ENCODE data around the gene PLCD3.
"Not testable (repeated sequence)": the region's sequence is repeated elsewhere in the genome, so short reads cannot be mapped to it uniquely, and the experiment has no call there.

PLCD3 gene

GRCh38 chr17:45135978-45136791 is 3.9 kb upstream of the PLCD3 start:
- in situ Hi-C loops (cut with MboI; ENCODE audit: low sequenced_read_pairs), result no loop called here

GRCh38 chr17:45135192-45135977 is 3.1 kb upstream of the PLCD3 start, which contains the start of gene ACBD4:
Gene ACBD4, plus strand, starts transcription at chr17:45135687. Its CDS starts 458 bp downstream, at chr17:45136145.
- in situ Hi-C loops (cut with MboI; ENCODE audit: low sequenced_read_pairs), result no loop called here

GRCh38 chr17:45132572-45133463 is 503 bp upstream of the PLCD3 start:
- in situ Hi-C loops (cut with MboI; ENCODE audit: low sequenced_read_pairs), result no loop called here

GRCh38 chr17:45131616-45132319 is 547 bp downstream of the PLCD3 start:
- in situ Hi-C loops (cut with MboI; ENCODE audit: low sequenced_read_pairs), result no loop called here

GRCh38 chr17:45130681-45131615 is 1.4 kb downstream of the PLCD3 start:
- in situ Hi-C loops (cut with MboI; ENCODE audit: low sequenced_read_pairs), result no loop called here

GRCh38 chr17:45129940-45130680 is 2.2 kb downstream of the PLCD3 start:
- in situ Hi-C loops (cut with MboI; ENCODE audit: low sequenced_read_pairs), result no loop called here

GRCh38 chr17:45129426-45129939 is 2.8 kb downstream of the PLCD3 start:
- in situ Hi-C loops (cut with MboI; ENCODE audit: low sequenced_read_pairs), result no loop called here

GRCh38 chr17:45128989-45129388 is 3.3 kb downstream of the PLCD3 start:
- in situ Hi-C loops (cut with MboI; ENCODE audit: low sequenced_read_pairs), result no loop called here

- in situ Hi-C loops (cut with MboI; ENCODE audit: low sequenced_read_pairs), result no loop called here
Measured at GRCh38 chr17:45128331-45128730, 4.0 kb downstream of the PLCD3 start.

- in situ Hi-C loops (cut with MboI; ENCODE audit: low sequenced_read_pairs), result no loop called here
Measured at GRCh38 chr17:45127548-45128300, 4.6 kb downstream of the PLCD3 start.

- in situ Hi-C loops (cut with MboI; ENCODE audit: low sequenced_read_pairs), result no loop called here
Measured at GRCh38 chr17:45127207-45127547, 5.1 kb downstream of the PLCD3 start.

GRCh38 chr17:45125509-45125908 is 6.8 kb downstream of the PLCD3 start:
- in situ Hi-C loops (cut with MboI; ENCODE audit: low sequenced_read_pairs), result no loop called here

- in situ Hi-C loops (cut with MboI; ENCODE audit: low sequenced_read_pairs), result not testable (repeated sequence)
Measured at GRCh38 chr17:45124797-45125122, 7.6 kb downstream of the PLCD3 start.

GRCh38 chr17:45123930-45124796 is 8.2 kb downstream of the PLCD3 start:
- in situ Hi-C loops (cut with MboI; ENCODE audit: low sequenced_read_pairs), result no loop called here

- in situ Hi-C loops (cut with MboI; ENCODE audit: low sequenced_read_pairs), result no loop called here
Measured at GRCh38 chr17:45123076-45123770, 9.1 kb downstream of the PLCD3 start.

- in situ Hi-C loops (cut with MboI; ENCODE audit: low sequenced_read_pairs), result no loop called here
Measured at GRCh38 chr17:45121055-45121454, 11.3 kb downstream of the PLCD3 start.
